ENCODE results near the gene VAV3. TPM values are rescaled to one million over a fixed set of nuclear protein-coding genes. Genes with fewer than 3 reads are reported as not detected.

The VAV3 gene
- total and polyA plus RNA-seq, 12 donors, result 1.1 to 8.5 (median 4.1) TPM

GRCh38 chr1:107950464-107950863 is 14.5 kb downstream of the VAV3 start:
- no peak for TF ChIP-seq POLR2A (IDR thresholded peaks at IDR 0.05)
- no peak for TF ChIP-seq CTCF (IDR thresholded peaks at IDR 0.05)
- WGBS, 4 donors, result 60 to 75% (median 68%) methylated on average over 3 of the region's 3 CpGs
- Histone ChIP-seq H3K4me3 (no peak overlapping the region), H3K4me1 (replicated peaks in 1 of 2) (peaks cover 8 to 16% of the 10 kb centered on the region in 2 donors), H3K9me3 (replicated peaks in 1 of 3) (no peaks in the 10 kb centered on the region), H3K36me3 (replicated peaks in 1 of 2) (no peaks in the 10 kb centered on the region), H3K27ac (no peak overlapping the region), H3K27me3 (no peaks in the 10 kb centered on the region)
- intact Hi-C loops (cut with DNase I), result no loop called here
- DNase-seq, result no peak

GRCh38 chr1:107949467-107950253 is 15.3 kb downstream of the VAV3 start:
- no peak for TF ChIP-seq POLR2A (IDR thresholded peaks at IDR 0.05)
- TF ChIP-seq CTCF (IDR thresholded peaks at IDR 0.05), result no peak

GRCh38 chr1:107946794-107947193 is 18.2 kb downstream of the VAV3 start:
- H3K4me3 ChIP-seq, result no peak overlapping the region
- H3K27ac ChIP-seq, result no peak overlapping the region
- peaks cover 8 to 9% of the 10 kb centered on the region in 2 donors for H3K4me1 ChIP-seq (replicated peaks in 1 of 2)
- H3K27me3 ChIP-seq, result no peaks in the 10 kb centered on the region
- no peaks in the 10 kb centered on the region for H3K36me3 ChIP-seq (replicated peaks in 1 of 2)
- H3K9me3 ChIP-seq (replicated peaks in 1 of 3), result no peaks in the 10 kb centered on the region
- no peak for TF ChIP-seq POLR2A (IDR thresholded peaks at IDR 0.05)
- no peak for TF ChIP-seq CTCF (IDR thresholded peaks at IDR 0.05)
- intact Hi-C loops (cut with DNase I), result no loop called here
- DNase-seq, result no peak

More at GRCh38 chr1:107949467-107950253, 15.3 kb downstream of the VAV3 start:
- no peak for DNase-seq
- Histone ChIP-seq H3K9me3 (replicated peaks in 1 of 3) (no peaks in the 10 kb centered on the region), H3K27ac (no peak overlapping the region), H3K27me3 (no peaks in the 10 kb centered on the region), H3K4me3 (no peak overlapping the region), H3K36me3 (replicated peaks in 1 of 2) (no peaks in the 10 kb centered on the region), H3K4me1 (replicated peaks in 1 of 2) (peaks cover 8 to 16% of the 10 kb centered on the region in 2 donors)
- intact Hi-C loops (cut with DNase I), result no loop called here
- WGBS, 4 donors, result 49 to 58% (median 53%) methylated on average over 3 of the region's 3 CpGs

- no peak overlapping the region for H3K4me3 ChIP-seq
- H3K4me1 ChIP-seq (replicated peaks in 1 of 2), result peaks cover 8 to 9% of the 10 kb centered on the region in 2 donors
- DNase-seq, result no peak
- no peak overlapping the region for H3K27ac ChIP-seq
- H3K27me3 ChIP-seq, result no peaks in the 10 kb centered on the region
- 72 to 86% (median 81%) methylated on average over 4 of the region's 4 CpGs for WGBS, 4 donors
- no peaks in the 10 kb centered on the region for H3K36me3 ChIP-seq (replicated peaks in 1 of 2)
- H3K9me3 ChIP-seq (replicated peaks in 1 of 3), result no peaks in the 10 kb centered on the region
- TF ChIP-seq CTCF (IDR thresholded peaks at IDR 0.05) (no peak), POLR2A (IDR thresholded peaks at IDR 0.05) (no peak)
- intact Hi-C loops (cut with DNase I), result no loop called here
Measured at GRCh38 chr1:107943694-107944093, 21.3 kb downstream of the VAV3 start.

All from adrenal gland (tissue), 12 donors.